Activated T-helper 1 cell treated with anti-CD3 and anti-CD28 coated beads, Interleukin-12 subunit alpha, Interleukin-12 subunit beta, Interleukin-2, Interleukin-4 antibody, amounts not matched to agents 30 ng/mL and 10 ng/mL and 1 ng/mL, durations not matched to agents 14 hours and 24 hours and 36 hours (primary cell): ENCODE results near the gene TRDMT1. TPM values are rescaled to one million over a fixed set of nuclear protein-coding genes. Genes with fewer than 3 reads are reported as not detected.

ENCODE experiments used
- DNase-seq: peaks from one replicate; pipeline ENCODE4 v3.0.0; 2021; ENCODE audit warnings: low spot score
- H3K27ac Mint-ChIP-seq: one replicate; pipeline ENCODE4 v1.8.0; 2021; ENCODE audit warnings: mild to moderate bottlenecking, mixed read lengths
- H3K27me3 Mint-ChIP-seq: one replicate; pipeline ENCODE4 v1.8.0; 2022; ENCODE audit warnings: mild to moderate bottlenecking, moderate library complexity, mixed read lengths; ENCODE audit not compliant: insufficient read depth
- H3K36me3 Mint-ChIP-seq: one replicate; pipeline ENCODE4 v1.8.0; 2021; ENCODE audit warnings: low read depth, mixed read lengths
- H3K4me1 Mint-ChIP-seq: one replicate; pipeline ENCODE4 v1.8.0; 2021; ENCODE audit warnings: low read depth, mixed read lengths
- H3K4me3 Mint-ChIP-seq: one replicate; pipeline ENCODE4 v1.8.0; 2021; ENCODE audit warnings: mild to moderate bottlenecking, moderate library complexity, mixed read lengths
- H3K9me3 Mint-ChIP-seq: one replicate; pipeline ENCODE4 v1.8.0; 2021; ENCODE audit warnings: mixed read lengths
- intact Hi-C: fragments of 100-400 bp; cut with micrococcal nuclease; formaldehyde crosslinking; loops from one replicate; pipeline ENCODE4 v1.15.1; 2024
- total RNA-seq: library from RNA; stranded (reverse); gene quantifications from 2 replicates; pipeline ENCODE4 v1.2.3, GENCODE V29; 2022

TRDMT1 gene
- total RNA-seq, 1 donor from 2014 or later = 3.3 TPM

DNA sequence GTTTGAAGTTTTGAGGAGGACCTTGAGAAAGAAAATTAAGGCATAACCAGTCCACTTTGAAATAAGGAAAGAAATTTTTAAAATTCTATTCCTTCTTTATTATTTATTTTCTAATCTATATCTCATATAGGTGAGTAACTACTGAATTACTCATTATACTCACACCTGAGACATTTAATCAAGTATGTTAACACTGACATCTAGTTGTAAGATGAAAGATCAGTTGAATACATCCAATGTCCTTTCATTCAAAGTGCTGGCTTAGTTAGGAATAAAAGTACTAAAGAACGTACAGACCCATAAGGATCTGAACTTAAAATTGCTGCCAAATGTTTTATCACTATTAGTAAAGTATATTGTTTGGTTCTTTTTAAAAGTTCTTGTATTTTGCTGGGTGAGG lies 23.5 kb downstream of the TRDMT1 start:
- Mint-ChIP-seq H3K4me3 (no peak overlapping the region), H3K27me3 (peaks cover 3% of the 10 kb centered on the region), H3K27ac (no peak overlapping the region), H3K9me3 (no peaks in the 10 kb centered on the region), H3K4me1 (peaks cover 7% of the 10 kb centered on the region), H3K36me3 (peaks cover 2% of the 10 kb centered on the region)
- intact Hi-C loops = loop anchor here (10.0 kb wide), 1 partner anchor 333 kb away; no protein-coding TSS in a partner anchor
- no peak for DNase-seq

DNA sequence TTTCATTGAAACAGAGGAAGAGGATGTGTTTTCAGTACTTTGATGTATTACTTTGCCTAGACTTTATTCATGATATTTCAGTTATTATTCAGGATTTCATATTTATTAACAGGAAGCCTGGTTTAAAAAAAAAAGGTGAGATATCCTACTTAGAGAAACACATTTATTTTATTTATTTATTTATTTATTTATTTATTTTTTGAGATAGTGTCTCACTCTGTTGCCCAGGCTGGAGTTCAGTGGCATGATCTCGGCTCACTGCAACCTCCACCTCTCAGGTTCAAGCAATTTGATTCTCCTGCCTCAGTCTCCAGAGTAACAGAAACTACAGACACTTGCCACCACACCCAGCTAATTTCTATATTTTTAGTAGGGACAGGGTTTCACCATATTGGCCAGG lies 24.5 kb downstream of the TRDMT1 start:
- intact Hi-C loops = loop anchor here (10.0 kb wide), 1 partner anchor 332 kb away; no protein-coding TSS in a partner anchor
- no peaks in the 10 kb centered on the region for H3K9me3 Mint-ChIP-seq
- H3K4me3 Mint-ChIP-seq = no peak overlapping the region

DNA sequence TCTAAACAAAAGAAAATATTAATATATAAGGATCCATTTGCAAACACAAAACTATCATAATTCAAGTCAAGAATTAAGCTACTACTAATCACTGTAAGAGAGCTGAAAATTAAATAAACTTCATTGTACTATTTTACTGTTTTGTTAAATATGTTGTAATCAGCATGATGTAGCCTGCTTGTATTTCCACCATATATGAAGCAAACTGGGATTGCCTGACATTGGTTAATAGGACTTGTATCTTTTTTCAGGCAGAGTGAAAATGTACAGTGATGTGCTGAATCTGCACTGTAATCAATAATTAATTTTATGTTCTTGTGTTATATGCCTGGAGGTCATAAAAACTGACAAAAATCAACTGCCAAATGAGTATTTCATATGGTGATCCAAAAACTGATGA lies 25.4 kb downstream of the TRDMT1 start:
- H3K4me3 Mint-ChIP-seq = no peak overlapping the region
- intact Hi-C loops = loop anchor here (10.0 kb wide), 1 partner anchor 331 kb away; no protein-coding TSS in a partner anchor
- H3K27me3 Mint-ChIP-seq = peaks cover 3% of the 10 kb centered on the region
- H3K27ac Mint-ChIP-seq = no peak overlapping the region
- no peaks in the 10 kb centered on the region for H3K9me3 Mint-ChIP-seq
- no peak for DNase-seq
- peaks cover 7% of the 10 kb centered on the region for H3K4me1 Mint-ChIP-seq
- H3K36me3 Mint-ChIP-seq = peaks cover 2% of the 10 kb centered on the region

More for the DNA sequence above, 24.5 kb downstream of the TRDMT1 start:
- H3K4me1 Mint-ChIP-seq = peaks cover 7% of the 10 kb centered on the region
- H3K27me3 Mint-ChIP-seq = peaks cover 3% of the 10 kb centered on the region
- no peak overlapping the region for H3K27ac Mint-ChIP-seq
- H3K36me3 Mint-ChIP-seq = peaks cover 2% of the 10 kb centered on the region
- no peak for DNase-seq

DNA sequence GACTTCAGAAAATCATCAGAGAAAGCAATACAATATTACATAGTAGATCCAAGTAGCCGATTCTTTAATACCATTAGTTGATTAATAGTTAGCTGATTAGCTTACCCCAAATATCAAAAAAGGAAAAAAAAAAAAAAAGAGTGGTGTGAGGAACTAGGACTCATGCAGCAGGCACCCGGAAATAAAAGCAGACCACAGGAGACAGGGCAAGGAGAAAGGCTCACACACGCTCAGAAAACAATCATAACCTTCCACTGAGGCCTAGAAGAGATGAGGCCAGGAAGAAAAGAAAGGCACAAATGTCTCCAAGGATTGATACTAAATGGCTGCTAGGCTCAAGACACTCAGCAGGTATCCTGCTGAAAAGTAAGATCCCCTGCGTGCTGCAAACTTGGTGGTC lies 25.9 kb downstream of the TRDMT1 start:
- peaks cover 3% of the 10 kb centered on the region for H3K27me3 Mint-ChIP-seq
- no peak overlapping the region for H3K4me3 Mint-ChIP-seq
- no peak for DNase-seq
- no peak overlapping the region for H3K27ac Mint-ChIP-seq
- H3K4me1 Mint-ChIP-seq = peaks cover 7% of the 10 kb centered on the region
- no peaks in the 10 kb centered on the region for H3K9me3 Mint-ChIP-seq
- intact Hi-C loops = loop anchor here (10.0 kb wide), 1 partner anchor 331 kb away; no protein-coding TSS in a partner anchor
- peaks cover 2% of the 10 kb centered on the region for H3K36me3 Mint-ChIP-seq

DNA sequence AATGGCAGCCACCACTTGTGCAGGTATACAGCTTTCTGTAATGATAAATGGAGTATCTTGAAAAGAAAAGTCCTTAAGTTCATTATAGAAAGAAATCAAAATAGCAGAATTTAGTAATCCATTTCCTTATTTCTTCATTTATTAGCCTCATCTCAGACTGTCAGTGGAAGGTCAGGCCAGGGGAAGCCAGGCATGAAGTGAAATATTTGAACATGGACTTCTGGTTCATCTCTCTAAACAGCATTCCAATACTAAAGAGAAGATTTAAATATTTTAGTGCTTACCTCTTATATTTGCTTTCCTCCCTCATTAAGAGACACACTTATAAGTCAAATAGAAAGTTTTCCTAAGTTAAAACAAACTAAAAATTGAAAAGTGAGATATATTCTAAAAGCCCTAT lies 26.8 kb downstream of the TRDMT1 start:
- peaks cover 2% of the 10 kb centered on the region for H3K36me3 Mint-ChIP-seq
- H3K27me3 Mint-ChIP-seq = peaks cover 3% of the 10 kb centered on the region
- no peaks in the 10 kb centered on the region for H3K9me3 Mint-ChIP-seq
- intact Hi-C loops = loop anchor here (10.0 kb wide), 1 partner anchor 330 kb away; no protein-coding TSS in a partner anchor
- DNase-seq = no peak
- H3K4me1 Mint-ChIP-seq = peaks cover 7% of the 10 kb centered on the region
- H3K27ac Mint-ChIP-seq = no peak overlapping the region
- H3K4me3 Mint-ChIP-seq = no peak overlapping the region

- H3K27me3 Mint-ChIP-seq = no peaks in the 10 kb centered on the region
- intact Hi-C loops = loop anchor here (10.0 kb wide), 1 partner anchor 326 kb away; no protein-coding TSS in a partner anchor
- no peak overlapping the region for H3K27ac Mint-ChIP-seq
- H3K4me3 Mint-ChIP-seq = no peak overlapping the region
- peaks cover 7% of the 10 kb centered on the region for H3K4me1 Mint-ChIP-seq
- peaks cover 2% of the 10 kb centered on the region for H3K36me3 Mint-ChIP-seq
- H3K9me3 Mint-ChIP-seq = no peaks in the 10 kb centered on the region
- no peak for DNase-seq
Measured at GRCh38 chr10:17171141-17171641, 30.3 kb downstream of the TRDMT1 start.

DNA sequence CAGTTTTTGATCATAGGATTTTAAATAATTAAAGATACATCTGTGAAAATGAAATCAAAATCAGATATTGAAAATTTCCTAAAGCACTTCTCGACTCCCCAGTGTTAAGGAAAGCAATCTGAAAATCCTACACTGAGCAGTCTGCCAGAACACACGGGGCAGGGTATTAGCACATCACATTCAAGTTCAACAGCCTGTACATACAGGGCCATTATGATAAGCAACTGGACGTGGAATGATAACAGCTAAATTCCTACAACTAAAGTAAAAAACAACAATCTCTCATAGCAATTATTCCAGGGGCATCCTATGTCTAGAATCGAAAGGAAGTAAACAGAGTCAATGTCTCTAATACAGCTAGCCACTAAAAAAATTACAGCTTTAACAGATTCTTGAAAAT lies 31.7 kb downstream of the TRDMT1 start:
- no peaks in the 10 kb centered on the region for H3K9me3 Mint-ChIP-seq
- no peaks in the 10 kb centered on the region for H3K4me1 Mint-ChIP-seq
- H3K4me3 Mint-ChIP-seq = no peak overlapping the region
- intact Hi-C loops = loop anchor here (10.0 kb wide), 1 partner anchor 325 kb away; no protein-coding TSS in a partner anchor
- no peak overlapping the region for H3K27ac Mint-ChIP-seq
- no peak for DNase-seq
- H3K27me3 Mint-ChIP-seq = peaks cover 1% of the 10 kb centered on the region
- H3K36me3 Mint-ChIP-seq = peaks cover 2% of the 10 kb centered on the region

DNA sequence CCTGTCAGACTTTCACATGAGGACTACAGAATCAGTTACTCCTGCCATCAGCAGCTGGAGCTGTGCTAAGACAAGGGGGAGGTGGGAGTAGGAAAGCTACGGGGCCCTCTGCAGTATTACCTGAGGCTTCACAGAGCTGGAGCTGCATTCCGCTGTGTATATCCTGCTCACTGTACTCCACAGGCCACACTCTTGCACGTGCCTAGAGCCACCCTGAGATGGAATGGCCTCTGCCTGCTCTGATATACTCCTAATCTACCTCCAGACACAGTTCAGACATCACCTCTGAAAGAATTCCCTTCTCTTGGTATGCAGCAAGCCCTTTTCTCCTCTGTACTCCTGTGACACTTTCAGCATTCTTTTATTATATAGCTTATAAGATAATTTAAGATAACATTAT lies 34.8 kb downstream of the TRDMT1 start:
- intact Hi-C loops = no loop called here
- Mint-ChIP-seq H3K4me3 (no peak overlapping the region), H3K27me3 (peaks cover 4% of the 10 kb centered on the region), H3K36me3 (no peaks in the 10 kb centered on the region), H3K9me3 (no peaks in the 10 kb centered on the region), H3K27ac (no peak overlapping the region), H3K4me1 (no peaks in the 10 kb centered on the region)
- DNase-seq = no peak

- no peak for DNase-seq
- intact Hi-C loops = no loop called here
- H3K4me1 Mint-ChIP-seq = no peaks in the 10 kb centered on the region
- H3K36me3 Mint-ChIP-seq = no peaks in the 10 kb centered on the region
- H3K4me3 Mint-ChIP-seq = no peak overlapping the region
- H3K27me3 Mint-ChIP-seq = peaks cover 4% of the 10 kb centered on the region
- no peak overlapping the region for H3K27ac Mint-ChIP-seq
- H3K9me3 Mint-ChIP-seq = no peaks in the 10 kb centered on the region
Measured at GRCh38 chr10:17162828-17163227, 38.6 kb downstream of the TRDMT1 start.

- H3K27ac Mint-ChIP-seq = no peak overlapping the region
- H3K4me3 Mint-ChIP-seq = no peak overlapping the region
- H3K9me3 Mint-ChIP-seq = no peaks in the 10 kb centered on the region
- intact Hi-C loops = no loop called here
- H3K36me3 Mint-ChIP-seq = no peaks in the 10 kb centered on the region
- peaks cover 4% of the 10 kb centered on the region for H3K27me3 Mint-ChIP-seq
- DNase-seq = no peak
- no peaks in the 10 kb centered on the region for H3K4me1 Mint-ChIP-seq
Measured at GRCh38 chr10:17161775-17162174, 39.7 kb downstream of the TRDMT1 start.

DNA sequence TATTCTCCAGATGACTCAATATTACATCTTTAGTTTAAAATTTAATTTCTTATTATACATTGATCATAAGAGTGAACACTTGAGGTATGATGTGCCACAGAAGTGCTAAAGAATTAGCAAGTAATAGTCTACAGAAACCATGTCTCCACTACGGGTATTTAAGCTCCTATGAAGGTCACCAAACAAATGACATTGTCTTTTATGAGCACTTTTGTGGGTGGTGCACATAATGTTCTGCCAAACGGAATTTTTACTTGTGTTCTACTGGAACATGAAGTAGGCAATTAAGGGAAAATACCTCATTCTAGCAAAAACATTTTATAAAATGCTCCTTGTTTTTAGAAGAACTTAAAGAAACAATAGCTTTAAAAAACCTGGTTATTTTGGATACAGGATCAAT lies 44.4 kb downstream of the TRDMT1 start:
- Mint-ChIP-seq H3K36me3 (peaks cover 3% of the 10 kb centered on the region), H3K4me1 (no peaks in the 10 kb centered on the region), H3K4me3 (no peak overlapping the region), H3K27me3 (no peaks in the 10 kb centered on the region), H3K9me3 (no peaks in the 10 kb centered on the region), H3K27ac (no peak overlapping the region)
- intact Hi-C loops = no loop called here
- DNase-seq = no peak

GRCh38 chr10:17155826-17156225 lies 45.6 kb downstream of the TRDMT1 start:
- Mint-ChIP-seq H3K9me3 (no peaks in the 10 kb centered on the region), H3K4me1 (no peaks in the 10 kb centered on the region), H3K36me3 (peaks cover 3% of the 10 kb centered on the region), H3K27me3 (no peaks in the 10 kb centered on the region), H3K27ac (no peak overlapping the region), H3K4me3 (no peak overlapping the region)
- intact Hi-C loops = no loop called here
- DNase-seq = no peak

DNA sequence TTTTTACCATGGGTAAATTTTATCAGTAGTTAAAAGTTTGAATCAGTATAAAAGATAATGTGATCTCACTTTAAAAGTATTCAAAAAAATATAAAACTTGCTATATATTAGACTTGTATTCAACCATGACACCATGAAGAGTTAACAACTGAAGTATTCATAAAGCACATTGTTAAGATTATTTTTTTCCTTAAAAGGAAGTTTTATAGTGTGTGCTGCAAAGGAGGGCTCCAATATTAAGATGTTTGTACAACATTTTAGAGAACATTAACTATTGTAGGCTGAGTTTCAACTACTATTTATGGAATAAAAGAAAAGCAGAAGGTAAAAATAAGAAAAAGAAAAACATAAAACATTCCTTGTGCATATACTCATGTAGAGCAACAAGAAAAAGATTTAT lies 47.4 kb downstream of the TRDMT1 start:
- Mint-ChIP-seq H3K27me3 (no peaks in the 10 kb centered on the region), H3K36me3 (peaks cover 3% of the 10 kb centered on the region), H3K27ac (no peak overlapping the region), H3K4me1 (no peaks in the 10 kb centered on the region), H3K4me3 (no peak overlapping the region), H3K9me3 (no peaks in the 10 kb centered on the region)
- no peak for DNase-seq
- intact Hi-C loops = no loop called here

DNA sequence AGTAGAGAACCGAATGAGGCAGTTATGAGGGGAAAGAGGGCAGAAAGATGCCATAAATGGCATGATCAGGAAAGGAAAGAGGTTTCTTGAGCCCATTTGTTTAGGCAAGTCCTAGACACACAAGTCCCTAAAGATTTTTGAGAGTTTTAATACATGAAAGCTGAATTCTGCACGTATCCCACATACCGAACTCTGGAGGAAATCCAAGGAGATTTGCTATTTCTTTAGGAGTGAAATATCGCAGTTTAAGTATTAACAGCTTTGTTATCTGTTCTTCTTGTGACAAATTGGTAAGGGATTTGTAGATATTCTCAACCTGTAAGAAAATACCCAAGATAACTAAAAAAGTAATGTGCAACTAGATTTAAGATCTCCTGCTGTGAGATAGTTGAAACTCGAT lies 48.2 kb downstream of the TRDMT1 start:
- Mint-ChIP-seq H3K36me3 (peaks cover 3% of the 10 kb centered on the region), H3K4me1 (no peaks in the 10 kb centered on the region), H3K9me3 (no peaks in the 10 kb centered on the region), H3K27ac (no peak overlapping the region), H3K27me3 (no peaks in the 10 kb centered on the region), H3K4me3 (no peak overlapping the region)
- intact Hi-C loops = no loop called here
- DNase-seq = no peak
